ENCODE results near the gene CALD1.

DNA sequence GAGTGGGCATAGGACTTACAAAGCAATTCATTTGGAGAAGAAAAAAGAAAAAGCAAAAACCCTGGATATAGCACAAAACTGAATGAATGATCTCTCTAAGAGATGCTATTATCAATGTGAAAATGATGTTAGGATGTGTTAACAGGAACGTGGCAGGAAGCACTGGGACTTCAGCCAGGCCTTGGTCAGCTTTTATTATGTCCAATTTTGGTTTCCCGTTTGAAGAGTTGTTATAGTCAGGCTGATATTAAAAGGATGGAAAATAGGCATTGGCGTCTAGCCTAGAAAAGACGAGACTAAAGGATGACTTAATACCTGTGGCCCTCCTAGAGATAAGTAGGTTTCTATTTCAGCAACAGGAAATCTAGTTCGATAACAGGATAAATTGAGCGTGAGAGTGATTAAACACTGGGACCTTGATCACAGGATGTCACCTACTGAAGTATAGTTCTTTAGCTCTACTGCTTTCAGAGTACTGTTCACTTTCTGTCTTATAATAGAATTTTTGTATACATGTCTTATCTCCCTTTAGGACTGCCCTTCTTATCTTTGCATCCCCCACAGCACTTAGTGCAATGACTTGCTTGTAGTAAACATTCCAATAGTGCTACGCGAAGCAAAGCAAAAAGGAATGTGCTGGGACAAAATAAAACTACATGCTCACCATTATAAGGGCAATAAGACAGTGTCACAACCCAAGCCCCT is 107.1 kb downstream of the CALD1 start:
- TF ChIP-seq CTCF (conservative IDR thresholded peaks at IDR 0.05; ENCODE audit: low read depth, low read length) (no peak), EZH2 (IDR thresholded peaks at IDR 0.05; ENCODE audit: low read length, unreplicated experiment) (no peak)

All from PC-3 (cell line).